GM21737 (cell line): ENCODE data around the gene CWC15.
"Not testable (repeated sequence)": the region's sequence is repeated elsewhere in the genome, so short reads cannot be mapped to it uniquely, and the experiment has no call there.

Source experiments
- ATAC-seq: cut with Tn5 transposase; IDR thresholded peaks from one replicate; pipeline ENCODE4 v1.9.1; 2021; ENCODE audit warnings: mild to moderate bottlenecking, moderate library complexity; ENCODE audit not compliant: unreplicated experiment

CWC15 gene

DNA sequence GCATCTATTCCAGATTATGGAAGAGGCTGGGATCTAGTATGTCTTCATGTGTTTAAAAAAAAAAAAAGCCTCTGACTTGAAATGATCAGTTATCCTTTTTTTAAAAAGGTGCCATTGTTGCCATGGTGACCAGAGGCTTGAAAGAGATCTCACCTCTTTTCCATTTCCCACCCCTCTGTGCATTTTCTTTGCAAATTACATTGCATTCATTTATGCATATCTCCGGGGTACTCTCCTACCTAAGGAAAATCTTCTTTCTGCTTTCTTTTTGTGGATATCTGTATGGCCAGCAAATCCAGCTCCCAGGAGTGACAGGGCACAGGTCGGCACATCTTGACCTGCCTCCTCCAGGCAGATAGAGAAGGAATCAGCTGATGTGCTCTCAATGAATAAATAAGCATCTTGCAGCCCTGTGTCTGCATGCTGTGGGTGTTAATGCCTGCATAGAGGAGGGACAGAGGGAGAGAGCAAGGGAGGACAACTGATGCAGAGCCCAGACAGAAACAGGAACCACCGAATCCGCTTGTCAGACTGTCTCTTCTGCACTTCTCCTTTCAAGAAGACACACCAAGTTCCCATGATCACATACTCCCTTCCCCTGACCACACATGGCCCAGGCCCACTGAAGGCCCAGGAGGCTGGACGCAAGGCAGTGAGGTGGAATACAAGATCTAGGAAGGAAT is 50.9 kb downstream of the CWC15 start:
- ATAC-seq = no peak

DNA sequence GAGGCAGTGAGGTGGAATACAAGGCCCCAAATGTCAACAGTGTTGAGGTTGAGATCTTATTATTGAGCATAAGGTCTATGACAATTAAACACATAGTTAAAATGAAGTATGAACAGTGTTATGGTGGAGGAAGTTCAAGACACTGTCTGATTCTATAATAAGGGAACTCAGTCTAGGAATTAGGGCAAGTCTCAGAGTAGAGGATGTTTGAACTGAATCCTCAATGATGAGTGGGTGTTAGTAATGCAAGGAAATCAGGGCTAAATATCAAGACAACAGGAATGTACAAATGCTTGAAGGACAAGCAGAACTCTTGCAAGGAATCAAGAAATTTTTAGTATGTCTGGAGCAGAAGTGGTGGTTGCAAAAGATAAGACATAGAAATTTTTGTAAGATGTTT is 53.0 kb downstream of the CWC15 start:
- ATAC-seq = no peak

DNA sequence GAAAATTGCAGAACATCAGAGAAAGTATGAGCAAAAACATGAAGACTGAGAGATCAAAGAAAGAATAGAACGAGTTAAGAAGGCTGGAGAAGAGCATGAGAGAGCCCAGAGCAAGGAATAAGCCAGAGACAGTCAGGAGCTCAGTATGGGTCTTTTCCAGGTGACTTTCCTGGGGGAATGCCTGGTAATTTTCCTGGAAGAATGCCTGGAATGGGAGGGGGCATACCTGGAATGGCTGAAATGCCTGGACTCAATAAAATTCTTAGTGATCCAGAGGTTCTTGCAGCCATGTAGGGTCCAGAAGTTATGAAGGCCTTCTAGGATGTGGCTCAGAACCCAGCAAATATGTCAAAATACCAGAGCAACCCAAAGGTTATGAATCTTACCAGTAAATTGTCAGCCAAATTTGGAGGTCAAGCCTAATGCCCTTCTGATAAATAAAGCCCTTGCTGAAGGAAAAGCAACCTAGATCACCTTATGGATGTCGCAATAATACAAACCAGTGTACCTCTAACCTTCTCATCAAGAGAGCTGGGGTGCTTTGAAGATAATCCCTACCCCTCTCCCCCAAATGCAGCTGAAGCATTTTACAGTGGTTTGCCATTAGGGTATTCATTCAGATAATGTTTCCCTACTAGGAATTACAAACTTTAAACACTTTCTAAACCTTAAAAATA is 59.5 kb downstream of the CWC15 start:
- ATAC-seq = not testable (repeated sequence)

DNA sequence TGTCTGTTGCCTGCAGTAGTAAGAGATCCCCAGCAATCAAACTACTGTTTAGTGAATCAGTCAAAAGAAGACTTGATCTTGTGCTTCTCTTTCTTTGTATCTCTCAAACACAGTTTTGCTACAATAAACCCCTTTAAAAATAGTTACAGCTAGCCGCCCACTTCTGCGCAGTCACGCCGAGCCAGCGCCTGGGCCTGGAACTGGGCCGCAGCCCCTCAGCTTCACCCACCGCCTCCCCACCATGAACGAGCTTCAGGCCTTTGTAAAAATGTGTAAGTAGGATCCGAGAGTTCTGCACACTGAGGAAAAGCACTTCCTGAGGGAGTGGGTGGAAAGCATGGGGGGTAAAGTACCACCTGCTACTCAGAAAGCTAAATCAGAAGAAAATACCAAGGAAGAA is 60.5 kb downstream of the CWC15 start:
- no peak for ATAC-seq
